HCT116 (cell line): ENCODE results near the gene CDHR4. TPM values are rescaled to one million over a fixed set of nuclear protein-coding genes. Genes with fewer than 3 reads are reported as not detected.

Experiments
- ATAC-seq: fragments of 200-7000 bp; cut with Tn5 transposase; 2 replicates; pipeline ENCODE4 v1.9.1; 2020; ENCODE audit warnings: mild to moderate bottlenecking, moderate library complexity
- BruUV-seq: library from RNA; stranded (reverse); fragments of 400-500 nt; replicated peaks from 2 replicates; lab custom pipeline; 2021; lab: Mats Ljungman, UMichigan
- CTCF ChIA-PET: fragments of 300-600 bp; sonication (Branson Sonifier 250); formaldehyde crosslinking; loops from one replicate; lab custom pipeline; 2021; ENCODE audit warnings: antibody characterized with exemption; lab: Charles Lee
- POLR2A ChIA-PET: fragments of 300-600, 350-600 bp; sonication (Branson Sonifier 250); formaldehyde crosslinking; loops from one replicate; lab custom pipeline; 2021; ENCODE audit warnings: antibody characterized with exemption; lab: Charles Lee
- RAD21 ChIA-PET, 2 experiments: fragments of 300-600 bp; sonication (Branson Sonifier 250); formaldehyde crosslinking; loops; one replicate each; lab custom pipeline; 2023; ENCODE audit warnings: low total read pairs in 2 of 2; ENCODE audit not compliant: uncharacterized antibody in 2 of 2, unreplicated experiment in 2 of 2, low non-redundant PET in 1 of 2; lab: Charles Lee
- DNase-seq: peaks from one replicate; pipeline ENCODE4 v3.0.0-alpha.2; 2010; ENCODE audit warnings: low read depth, low spot score
- H2AFZ ChIP-seq: fragments of 200-600 bp; shearing (Covaris generic), sonication (generic); 2 replicates; pipeline ENCODE4 v1.6.1; 2017; ENCODE audit warnings: low read depth, mixed run types, mixed read lengths, antibody characterized with exemption, low read length; ENCODE audit not compliant: poor library complexity, severe bottlenecking
- H3K27ac ChIP-seq: 2 replicates; pipeline ENCODE4 v1.5.1; 2012; ENCODE audit warnings: low read depth, low read length
- H3K27me3 ChIP-seq: fragments of 200-600 bp; sonication (generic); 2 replicates; pipeline ENCODE4 v1.6.1; 2016; ENCODE audit warnings: mixed run types, low read length, mixed read lengths; ENCODE audit not compliant: insufficient read depth
- H3K36me3 ChIP-seq, 2 experiments: fragments of 200-500 bp in 1 of 2; fragments of 200-600 bp in 1 of 2; sonication (Bioruptor generic) in 1 of 2; sonication (generic) in 1 of 2; 2 replicates each; pipeline versions ENCODE4 v1.5.1 to v1.6.1; 2014 to 2016; ENCODE audit warnings: low read length in 2 of 2, inconsistent platforms in 1 of 2, mixed read lengths in 1 of 2, mixed run types in 1 of 2; ENCODE audit not compliant: insufficient read depth in 2 of 2, control insufficient read depth in 1 of 2
- H3K4me1 ChIP-seq, 2 experiments: fragments of 200-600 bp in 1 of 2; sonication (generic) in 1 of 2; 2 replicates each; pipeline versions ENCODE4 v1.5.1 to v1.6.1; 2012 to 2017; ENCODE audit warnings: low read length in 2 of 2, inconsistent platforms in 1 of 2, mild to moderate bottlenecking in 1 of 2, mixed read lengths in 1 of 2, mixed run types in 1 of 2, moderate library complexity in 1 of 2; ENCODE audit not compliant: insufficient read depth in 2 of 2, control insufficient read depth in 1 of 2
- H3K4me2 ChIP-seq: fragments of 200-600 bp; sonication (generic); 2 replicates; pipeline ENCODE4 v1.6.1; 2017; ENCODE audit warnings: mixed run types, low read length, mixed read lengths
- H3K4me3 ChIP-seq, 2 experiments: fragments of 200-600 bp in 1 of 2; sonication (generic) in 1 of 2; replicated peaks in 1 of 2; 2 replicates each; pipeline ENCODE4 v1.5.1; 2011 to 2016; ENCODE audit warnings: low read length in 2 of 2, control low read depth in 1 of 2, low read depth in 1 of 2, mild to moderate bottlenecking in 1 of 2, mixed read lengths in 1 of 2, mixed run types in 1 of 2
- H3K79me2 ChIP-seq: fragments of 200-600 bp; sonication (generic); 2 replicates; pipeline ENCODE4 v1.6.1; 2017; ENCODE audit warnings: mild to moderate bottlenecking, mixed run types, low read length, moderate library complexity, mixed read lengths; ENCODE audit not compliant: insufficient read depth
- H3K9ac ChIP-seq: fragments of 200-600 bp; sonication (generic); 2 replicates; pipeline ENCODE4 v1.6.1; 2016; ENCODE audit warnings: low read length, mixed read lengths
- H3K9me2 ChIP-seq: fragments of 200-600 bp; sonication (generic), shearing (Covaris generic); 2 replicates; pipeline ENCODE4 v1.6.1; 2017; ENCODE audit warnings: mixed run types, mild to moderate bottlenecking, moderate library complexity; ENCODE audit not compliant: insufficient read depth
- H3K9me3 ChIP-seq, 2 experiments: fragments of 200-500 bp in 1 of 2; fragments of 200-600 bp in 1 of 2; sonication (Bioruptor generic) in 1 of 2; sonication (generic) in 1 of 2; 2 replicates each; pipeline ENCODE4 v1.6.1; 2014 to 2017; ENCODE audit warnings: low read length in 2 of 2, mixed read lengths in 2 of 2, inconsistent platforms in 1 of 2, low read depth in 1 of 2, mild to moderate bottlenecking in 1 of 2, mixed run types in 1 of 2, moderate library complexity in 1 of 2; ENCODE audit not compliant: control insufficient read depth in 1 of 2, insufficient read depth in 1 of 2
- H4K20me1 ChIP-seq: fragments of 200-600 bp; sonication (generic), shearing (Covaris generic); 2 replicates; pipeline ENCODE4 v1.6.1; 2017; ENCODE audit warnings: mixed run types, mild to moderate bottlenecking, moderate library complexity; ENCODE audit not compliant: insufficient read depth
- CBX3 ChIP-seq: IDR thresholded peaks from 2 replicates; pipeline ENCODE4 v1.6.1; 2012; ENCODE audit warnings: low read depth
- EGR1 ChIP-seq: IDR thresholded peaks from 2 replicates; pipeline ENCODE4 v1.6.1; 2012; ENCODE audit warnings: low read depth
- ELF1 ChIP-seq: IDR thresholded peaks from 2 replicates; pipeline ENCODE4 v1.6.1; 2012; ENCODE audit warnings: low read depth, borderline replicate concordance
- EZH2 ChIP-seq: fragments of 200-600 bp; sonication (generic); IDR thresholded peaks from 2 replicates; pipeline ENCODE4 v1.6.1; 2017; ENCODE audit warnings: antibody characterized with exemption, mixed run types
- FOSL1 ChIP-seq: IDR thresholded peaks from 2 replicates; pipeline ENCODE4 v1.6.1; 2012; ENCODE audit warnings: low read depth
- POLR2A ChIP-seq: IDR thresholded peaks from 2 replicates; pipeline ENCODE4 v1.7.0; 2011; ENCODE audit warnings: borderline replicate concordance; ENCODE audit not compliant: insufficient read depth, insufficient read length; ENCODE audit errors: extremely low read depth
- POLR2AphosphoS5 ChIP-seq: IDR thresholded peaks from 2 replicates; pipeline ENCODE4 v1.6.1; 2011; ENCODE audit warnings: mild to moderate bottlenecking, low read depth, low read length, moderate library complexity
- SIN3A ChIP-seq: IDR thresholded peaks from 2 replicates; pipeline ENCODE4 v1.6.1; 2012; ENCODE audit warnings: low read depth
- SP1 ChIP-seq: IDR thresholded peaks from 2 replicates; pipeline ENCODE4 v1.6.1; 2012; ENCODE audit warnings: low read depth
- SRF ChIP-seq: IDR thresholded peaks from 2 replicates; pipeline ENCODE4 v1.6.1; 2012; ENCODE audit warnings: low read depth
- TCF7L2 ChIP-seq: IDR thresholded peaks from 2 replicates; pipeline ENCODE4 v1.7.0; 2011; ENCODE audit warnings: borderline replicate concordance, inconsistent platforms; ENCODE audit not compliant: insufficient read depth, insufficient read length; ENCODE audit errors: extremely low read depth
- YY1 ChIP-seq: IDR thresholded peaks from 2 replicates; pipeline ENCODE4 v1.6.1; 2011; ENCODE audit warnings: low read length, low read depth, moderate library complexity, mild to moderate bottlenecking; ENCODE audit not compliant: insufficient replicate concordance; ENCODE audit errors: extremely low read depth
- ZFX ChIP-seq: fragments of 450-650 bp; IDR thresholded peaks from 2 replicates; pipeline ENCODE4 v1.6.1; 2017
- ZNF274 ChIP-seq: fragments of 200-500 bp; sonication (Bioruptor generic); IDR thresholded peaks from 2 replicates; pipeline ENCODE4 v1.6.1; 2014; ENCODE audit warnings: mild to moderate bottlenecking, low read depth, low read length, inconsistent platforms
- intact Hi-C: fragments of 100-400 bp; cut with micrococcal nuclease; formaldehyde crosslinking; loops from 2 replicates; pipeline ENCODE4 v1.10.0; 2022
- total RNA-seq: library from RNA; stranded (reverse); gene quantifications from one replicate; pipeline ENCODE4 v1.2.1, GENCODE V29; 2021; ENCODE audit not compliant: unreplicated experiment
- TF ChIP-seq, protein P1 (sequence below): IDR thresholded peaks from 2 replicates; pipeline ENCODE4 v1.6.1; 2012

CDHR4 gene
- total RNA-seq, 1 experiment from 2014 or later, result not detected

DNA sequence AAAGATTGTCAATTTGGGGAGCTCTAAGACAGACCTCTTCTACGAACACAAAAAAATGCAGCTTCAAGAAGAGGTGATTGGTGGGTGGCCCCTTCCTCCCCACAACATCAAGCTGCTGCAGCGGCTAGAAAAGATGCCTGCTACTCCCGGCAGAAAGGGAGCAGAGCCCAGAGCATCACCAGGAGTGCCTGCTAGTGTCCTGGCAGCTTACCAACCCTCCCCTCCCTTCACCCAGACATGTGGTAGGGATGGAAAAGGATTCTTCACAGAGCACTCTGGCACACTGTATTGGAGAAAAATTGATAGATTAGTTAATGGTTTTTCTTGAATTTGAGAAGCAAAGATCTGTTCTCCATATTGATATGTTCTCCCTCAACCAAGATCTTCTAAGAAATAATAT is 24.1 kb downstream of the CDHR4 start:
- Histone ChIP-seq H3K36me3 (peaks cover 0 to 4% of the 10 kb centered on the region in 2 experiments; a peak in 1 of 4 replicates), H3K9me2 (no peaks in the 10 kb centered on the region), H3K27me3 (no peaks in the 10 kb centered on the region), H3K27ac (no peak overlapping the region), H3K4me1 (no peaks in the 10 kb centered on the region; a peak in 1 of 4 replicates), H3K4me2 (no peak overlapping the region), H2AFZ (no peak overlapping the region), H3K9ac (no peak overlapping the region), H3K9me3 (no peaks in the 10 kb centered on the region), H3K4me3 (no peak overlapping the region), H3K79me2 (peaks cover 81% of the 10 kb centered on the region), H4K20me1 (0 out of 2 replicates have a peak, but pooled peaks cover 3% of the 10 kb centered on the region)
- no TSS peak for BruUV-seq
- ATAC-seq (no peak), DNase-seq (no peak)
- ChIA-PET RAD21 (no interaction called here), POLR2A (no interaction called here), CTCF (no interaction called here)
- TF ChIP-seq EGR1 (no peak), POLR2AphosphoS5 (no peak), SP1 (no peak), ZFX (no peak), SIN3A (no peak), ELF1 (no peak), CBX3 (no peak), YY1 (no peak), POLR2A (no peak), ZNF274 (no peak), TCF7L2 (no peak), FOSL1 (no peak), EZH2 (no peak), SRF (no peak)
- TF ChIP-seq, protein P1, sequence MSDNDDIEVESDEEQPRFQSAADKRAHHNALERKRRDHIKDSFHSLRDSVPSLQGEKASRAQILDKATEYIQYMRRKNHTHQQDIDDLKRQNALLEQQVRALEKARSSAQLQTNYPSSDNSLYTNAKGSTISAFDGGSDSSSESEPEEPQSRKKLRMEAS, result no peak
- intact Hi-C loops, result no loop called here
